ENCODE results near the gene CHST15.
"Not testable (repeated sequence)": the region's sequence is repeated elsewhere in the genome, so short reads cannot be mapped to it uniquely, and the experiment has no call there.

The CHST15 gene

DNA sequence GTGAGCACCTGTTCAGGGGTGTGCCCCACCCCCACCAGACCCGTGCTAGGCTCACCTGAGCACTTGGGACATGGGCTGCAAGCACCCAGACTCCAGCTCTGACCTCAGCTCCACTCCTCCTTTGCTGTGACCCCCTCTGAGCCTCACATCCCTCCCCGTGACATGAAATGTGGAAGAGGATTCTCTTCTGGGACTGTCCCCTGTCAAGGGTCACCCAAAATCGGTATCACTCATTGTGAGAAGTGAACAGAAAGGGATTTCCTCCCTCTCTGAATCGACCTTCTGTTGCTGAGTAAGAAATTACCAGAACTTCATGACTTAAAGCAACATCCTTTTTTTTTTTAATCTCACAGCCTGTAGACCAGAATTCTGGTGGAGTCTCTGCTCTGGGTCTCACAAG is 6.2 kb upstream of the CHST15 start:
- no peak for DNase-seq

DNA sequence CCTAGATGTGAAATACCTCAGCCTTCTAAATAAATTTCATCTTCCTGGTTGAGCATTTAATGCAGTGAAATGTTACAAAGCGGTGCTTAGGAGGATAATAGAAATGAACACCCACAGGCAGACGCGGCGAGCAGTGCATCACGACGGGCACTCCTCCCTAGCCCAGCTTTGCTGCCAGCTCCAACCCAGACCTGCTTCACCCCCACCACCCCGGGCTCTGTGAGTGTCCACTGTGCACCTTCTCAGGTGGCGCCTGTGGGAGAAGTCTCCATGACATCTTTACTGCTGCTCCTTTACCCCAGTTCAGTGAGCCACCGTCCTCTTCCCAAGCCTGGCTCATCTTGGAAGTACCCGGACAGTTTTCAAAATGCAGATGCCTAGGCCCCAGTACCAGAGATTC is 5.2 kb upstream of the CHST15 start:
- no peak for DNase-seq

DNA sequence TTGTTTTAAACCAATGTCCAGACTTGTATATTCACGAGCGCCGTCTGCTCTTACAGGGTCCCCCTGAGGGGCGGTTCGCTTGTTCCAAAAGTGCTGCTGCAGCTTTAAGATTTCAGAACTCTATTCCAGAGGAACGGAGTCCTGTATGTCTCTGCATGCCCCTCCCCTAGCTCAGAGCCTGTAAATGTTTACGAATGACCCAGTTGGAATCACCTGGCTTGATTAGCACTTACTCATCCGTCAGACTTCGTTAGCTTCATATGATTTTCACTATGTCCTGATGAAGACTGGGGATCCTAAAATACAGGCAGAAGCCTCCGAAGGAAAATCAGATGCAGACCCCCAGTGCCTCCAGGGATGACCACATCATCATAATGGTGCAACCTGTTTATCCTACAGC is 4.5 kb upstream of the CHST15 start:
- no peak for DNase-seq

DNA sequence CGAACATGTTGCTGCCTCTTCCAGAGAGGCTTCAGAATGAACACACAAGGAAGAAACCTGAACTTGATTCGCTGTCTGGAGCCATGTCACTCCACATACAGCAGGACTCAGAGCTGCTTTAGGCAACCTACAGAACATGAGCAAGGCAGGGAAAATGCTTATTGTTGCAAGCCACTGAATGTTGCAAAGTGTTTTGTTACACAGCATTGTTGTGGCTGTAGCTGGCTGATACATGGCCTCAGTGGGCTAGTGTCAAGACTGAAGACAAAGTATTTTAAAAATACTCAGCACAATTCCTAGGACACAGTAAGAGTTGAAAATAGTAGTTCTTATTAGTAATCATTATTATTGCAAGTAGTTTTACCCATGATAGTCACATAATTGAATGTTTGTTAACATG is 3.1 kb upstream of the CHST15 start:
- DNase-seq = no peak

DNA sequence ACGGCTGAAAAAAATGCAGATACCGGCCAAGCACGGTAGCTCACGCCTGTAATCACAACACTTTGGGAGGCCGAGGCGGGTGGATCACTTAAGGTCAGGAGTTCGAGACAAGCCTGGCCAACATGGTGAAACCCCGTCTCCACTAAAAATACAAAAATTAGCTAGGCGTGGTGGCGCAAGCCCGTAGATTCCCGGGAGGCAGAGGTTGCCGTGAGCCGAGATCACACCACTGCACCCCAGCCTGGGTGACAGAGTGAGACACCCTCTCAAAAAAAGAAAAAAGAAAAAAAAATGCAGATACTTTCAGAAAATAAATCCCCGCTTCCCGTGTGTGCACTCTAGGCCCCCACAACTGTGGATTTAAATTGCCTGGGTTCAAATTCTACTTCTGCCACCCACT is 2.4 kb upstream of the CHST15 start:
- not testable (repeated sequence) for DNase-seq

DNA sequence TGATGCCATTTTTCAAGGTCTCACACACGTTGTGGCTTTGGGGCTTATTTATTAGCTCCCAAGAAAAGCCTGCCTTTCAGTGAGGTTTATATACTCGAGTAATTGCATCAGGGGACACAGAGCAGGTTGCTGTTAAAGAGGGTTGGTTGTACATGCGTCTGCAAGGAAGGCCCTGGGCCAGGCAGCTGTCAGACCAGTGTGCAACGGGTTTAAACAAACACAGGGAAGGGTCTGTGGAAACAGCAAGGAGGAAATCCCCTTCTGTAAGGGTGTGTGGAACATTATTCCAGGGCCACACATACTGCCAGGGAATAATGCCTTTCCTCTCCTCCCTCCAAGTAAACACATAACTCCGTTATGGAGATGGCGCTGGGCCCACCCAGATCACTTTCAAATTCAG is 1.7 kb upstream of the CHST15 start:
- no peak for DNase-seq

DNA sequence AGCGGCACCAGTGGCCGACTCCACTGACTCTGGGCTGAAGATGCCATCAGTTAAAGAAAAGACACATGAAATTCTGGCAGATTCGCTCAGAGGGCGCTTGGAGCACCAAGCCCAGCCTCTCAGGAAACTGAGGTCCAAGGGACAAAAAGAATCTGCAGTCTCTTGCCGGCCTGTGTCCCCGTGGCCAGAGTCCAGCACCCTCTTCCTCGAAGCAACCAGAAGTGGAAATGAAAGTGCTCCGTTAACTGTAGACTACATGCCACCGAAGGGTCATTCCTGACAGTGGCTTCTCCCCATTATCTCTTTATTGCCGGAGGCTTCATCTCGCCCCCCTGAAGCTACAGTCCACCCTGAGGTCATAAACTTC is 1.0 kb upstream of the CHST15 start:
- peak in 10 of 56 donors; percentile 17 to 65 (median 46) for DNase-seq

DNA sequence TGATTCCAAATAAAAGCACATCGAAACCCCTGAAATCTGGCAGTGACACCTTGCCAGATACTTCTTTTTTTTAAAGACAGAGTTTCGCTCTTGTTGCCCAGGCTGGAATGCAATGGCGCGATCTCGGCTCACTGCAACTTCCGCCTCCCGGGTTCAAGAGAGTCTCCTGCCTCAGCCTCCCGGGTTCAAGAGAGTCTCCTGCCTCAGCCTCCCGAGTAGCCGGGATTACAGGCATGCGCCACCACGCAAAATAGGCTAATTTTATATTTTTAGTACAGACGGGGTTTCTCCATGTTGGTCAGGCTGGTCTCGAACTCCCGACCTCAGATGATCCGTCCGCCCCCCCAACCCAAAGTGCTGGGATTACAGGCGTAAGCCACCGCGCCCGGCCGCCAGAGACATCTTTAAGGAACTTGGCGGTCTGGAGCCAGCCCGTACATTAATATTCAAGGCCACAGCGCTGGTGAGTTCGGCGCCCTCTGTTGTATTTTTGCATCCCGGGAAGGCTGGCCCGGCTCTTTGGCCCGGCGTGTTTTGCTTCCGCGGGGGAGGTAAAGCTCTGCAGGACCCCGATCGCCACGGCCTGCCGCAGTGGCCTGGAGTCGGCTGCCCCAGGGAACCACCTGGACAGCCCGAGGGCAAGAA is 498 bp upstream of the CHST15 start:
- DNase-seq = peak in 32 of 56 donors; percentile 17 to 76 (median 39)

DNA sequence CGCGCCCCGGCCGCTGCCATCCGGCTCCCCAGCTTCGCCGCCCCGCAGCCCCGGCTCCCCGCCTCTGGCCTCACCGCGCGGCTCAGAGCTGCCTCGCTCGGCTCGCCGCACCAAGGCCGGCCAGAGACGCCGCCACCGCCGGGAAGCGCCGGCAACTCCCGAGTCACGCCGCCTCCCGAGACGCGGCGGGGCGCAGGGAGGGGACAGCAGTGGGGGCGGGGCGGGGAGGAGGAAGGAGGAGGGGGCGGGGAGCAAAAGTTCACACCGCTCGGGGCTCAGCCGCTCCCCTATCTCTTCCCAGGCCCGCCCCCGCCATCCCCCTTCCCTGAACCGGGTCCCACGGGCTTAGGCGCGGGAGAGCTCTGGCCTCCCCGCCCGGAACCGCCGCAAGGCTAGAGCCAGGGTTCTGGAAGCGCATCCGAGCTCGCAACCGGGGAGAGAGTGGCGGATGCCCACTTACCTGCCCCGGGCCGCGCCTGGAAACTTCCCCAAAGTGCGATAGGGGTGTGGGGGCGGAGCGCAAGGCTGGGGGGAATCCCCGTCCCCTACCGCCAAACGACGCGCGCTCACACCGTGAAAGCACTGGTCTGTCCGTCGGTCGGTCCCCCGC is 1.0 kb downstream of the CHST15 start:
- peak in 31 of 56 donors; percentile 14 to 71 (median 45) for DNase-seq

DNA sequence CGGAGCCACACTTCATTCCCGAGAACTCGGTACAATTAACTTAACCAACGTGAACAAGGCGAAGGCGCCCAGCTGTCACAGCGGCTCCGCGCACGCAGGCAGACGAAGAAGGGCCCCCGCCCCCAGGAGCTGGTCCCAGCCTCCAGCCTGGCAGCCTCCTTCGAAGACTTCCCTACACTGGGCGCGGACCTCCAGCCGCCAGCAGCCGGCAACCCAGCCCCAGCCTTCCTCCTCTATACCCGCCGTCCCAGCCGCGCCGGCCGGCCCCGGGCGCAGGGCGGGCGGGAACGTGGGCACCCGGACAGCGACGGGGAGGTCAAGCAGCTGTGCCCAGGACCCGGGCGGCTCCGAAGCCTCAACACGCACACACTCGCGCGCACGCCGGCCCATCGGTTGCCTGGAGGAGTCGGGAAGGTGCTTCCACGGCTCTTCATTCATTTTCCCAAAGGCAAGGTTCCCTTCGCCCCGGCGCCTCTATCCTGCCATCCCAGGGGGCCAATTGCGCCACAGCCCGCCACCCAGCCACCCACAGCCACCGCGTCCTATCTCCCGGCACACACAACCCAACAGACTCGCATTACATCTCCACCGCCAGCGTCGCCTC is 1.6 kb downstream of the CHST15 start:
- DNase-seq = peak in 21 of 56 donors; percentile 13 to 69 (median 36)

DNA sequence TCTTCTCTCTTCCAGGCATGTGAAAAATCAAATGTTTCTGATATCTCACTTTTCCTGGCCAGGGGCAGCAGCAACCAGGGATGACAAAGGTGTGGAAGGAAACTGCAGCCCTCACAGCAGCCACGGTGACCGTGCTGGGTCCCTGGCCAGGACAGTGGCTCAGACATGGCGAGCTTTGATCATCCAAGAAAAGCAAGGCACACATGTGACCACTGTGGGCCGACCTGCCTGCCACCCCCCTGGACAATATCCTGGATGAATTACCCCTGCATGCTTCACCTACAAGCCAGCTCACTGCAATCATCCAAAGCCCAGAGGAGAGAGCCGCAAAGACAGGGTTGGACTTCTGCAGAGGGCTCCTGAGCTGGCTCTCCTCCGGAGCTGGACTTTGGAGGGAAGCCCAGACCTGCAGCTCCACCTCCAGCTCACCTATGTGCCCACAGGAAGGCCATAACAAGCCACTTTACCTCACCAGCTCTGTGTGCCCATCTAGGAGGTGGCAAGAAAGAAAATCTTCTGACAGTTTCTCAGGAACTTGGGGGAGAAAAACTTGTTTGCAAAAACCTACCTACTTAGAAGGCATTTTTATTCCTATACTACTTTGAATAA is 2.7 kb downstream of the CHST15 start:
- no peak for DNase-seq

DNA sequence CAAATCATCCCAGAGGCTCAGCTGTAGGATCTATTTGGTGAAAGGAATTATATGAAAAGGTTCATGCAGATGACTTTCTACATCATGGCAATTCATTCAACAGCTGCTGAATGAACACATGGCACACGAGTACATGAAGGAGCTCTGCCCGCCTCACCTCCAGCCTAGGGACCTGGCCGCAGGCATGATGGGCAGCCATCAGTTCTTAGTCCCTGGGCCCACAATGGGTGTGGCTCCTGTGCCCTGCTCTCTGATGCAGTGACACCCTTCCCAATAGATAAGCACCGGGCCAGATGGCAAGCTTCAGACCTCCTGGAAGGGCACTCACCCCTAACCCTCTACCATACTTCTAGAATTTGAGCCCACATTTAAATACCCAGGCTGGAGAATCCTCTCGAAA is 3.5 kb downstream of the CHST15 start:
- no peak for DNase-seq

DNA sequence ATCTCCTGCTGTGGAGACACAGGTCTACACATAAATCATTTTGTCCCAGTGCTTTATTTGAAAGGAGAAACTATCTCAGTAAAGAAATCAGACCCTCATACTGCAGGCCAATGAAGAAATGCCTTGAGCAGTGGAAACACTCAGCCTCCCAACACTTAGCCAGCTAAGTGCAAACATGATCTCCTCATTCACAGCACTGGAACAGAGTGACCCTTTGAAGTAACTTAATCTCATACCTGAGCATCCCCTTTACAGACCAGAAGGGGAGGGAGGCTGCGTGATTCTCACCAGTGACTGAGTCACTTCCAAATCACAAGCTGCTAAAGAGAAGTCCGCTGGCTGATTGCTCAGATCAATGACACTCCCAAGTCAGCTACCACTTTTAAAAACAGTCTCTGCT is 4.5 kb downstream of the CHST15 start:
- DNase-seq = peak in 3 of 56 donors; percentile 16 to 27 (median 22)

DNA sequence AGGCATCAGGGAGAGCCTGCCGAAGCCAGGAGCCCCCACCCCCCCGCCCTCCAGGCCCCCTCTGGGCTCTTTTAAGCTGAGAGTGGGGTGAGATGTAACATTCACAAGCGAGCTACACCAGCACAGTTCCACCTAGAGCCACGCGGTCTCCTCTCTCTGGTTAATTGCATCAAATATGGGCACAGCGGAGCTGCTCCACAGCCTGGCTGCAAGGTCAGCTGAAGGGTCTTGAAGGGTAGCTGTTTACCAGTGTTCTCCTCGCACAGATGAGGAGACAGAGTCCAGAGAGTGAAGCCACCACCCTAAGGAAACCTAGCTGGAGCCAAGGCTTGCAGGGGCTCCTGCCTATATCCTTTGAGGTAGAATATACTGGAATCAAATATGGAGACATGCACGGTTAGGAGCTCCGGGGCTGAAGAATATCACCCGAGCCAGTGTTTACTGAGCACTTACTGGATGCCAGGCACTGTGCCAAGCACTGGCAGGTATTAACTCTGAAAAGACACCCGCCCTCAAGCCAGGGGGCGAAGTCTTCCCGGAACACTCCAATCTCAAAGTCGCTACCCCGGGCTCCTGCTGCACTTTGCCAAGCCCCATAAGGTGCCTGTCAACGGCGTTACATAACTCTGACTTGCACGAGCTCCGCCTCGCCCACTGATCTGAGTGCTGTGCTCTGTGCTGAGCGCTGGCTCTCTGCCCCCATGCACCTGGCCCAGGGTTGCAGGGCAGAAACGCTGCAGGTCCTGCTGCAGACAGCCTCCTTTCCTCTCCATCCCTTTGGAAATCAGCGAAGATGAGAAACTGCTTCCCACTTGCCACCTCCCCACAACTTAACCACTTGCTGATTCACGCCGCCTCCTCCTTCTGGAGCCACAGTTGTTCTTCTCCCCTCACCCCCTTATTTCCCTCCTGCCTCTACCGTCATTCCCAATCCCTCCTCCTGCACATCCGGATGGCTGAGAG is 5.4 kb downstream of the CHST15 start:
- peak in 37 of 56 donors; percentile 33 to 90 (median 69) for DNase-seq

DNA sequence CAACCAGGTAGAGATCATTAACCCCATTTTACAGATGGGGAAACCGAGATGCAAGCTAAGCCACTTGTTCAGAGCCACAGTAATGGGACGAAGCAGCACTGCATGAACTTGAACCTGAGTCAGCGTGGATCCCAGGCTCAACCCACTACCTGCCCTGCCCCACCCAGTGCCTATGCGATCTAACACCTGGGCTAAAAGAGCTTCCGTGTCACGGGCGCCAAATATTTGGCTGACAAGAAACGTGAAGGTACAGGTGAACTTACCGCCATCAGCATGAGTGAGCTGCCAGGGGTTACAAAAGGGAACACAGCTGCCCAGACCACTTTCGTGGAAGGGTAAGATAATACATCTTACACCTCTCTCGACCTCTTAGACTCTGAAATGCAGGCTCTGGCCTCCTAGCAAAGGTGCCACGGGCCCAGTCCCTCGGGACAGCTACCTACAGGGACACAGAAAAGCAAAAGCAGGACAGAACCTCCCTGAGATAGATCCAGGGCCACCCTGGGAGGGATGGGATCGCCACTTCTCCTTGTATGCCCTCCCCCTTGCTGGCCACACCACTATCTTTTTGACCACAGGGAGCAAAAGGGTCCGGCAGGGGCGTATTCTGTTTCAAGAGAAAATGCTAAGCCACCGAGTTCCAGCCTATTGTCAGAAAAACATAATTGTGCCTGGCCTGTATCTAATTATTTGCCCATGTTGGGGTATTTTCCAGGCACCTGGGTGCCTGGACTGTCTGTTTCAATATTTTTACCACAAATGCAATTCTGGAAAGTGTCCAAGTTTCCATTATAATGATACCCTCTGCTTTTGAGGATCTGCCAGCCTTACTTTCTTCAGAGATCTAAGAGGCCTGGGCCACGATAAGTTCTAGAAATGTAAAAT is 6.4 kb downstream of the CHST15 start:
- DNase-seq = no peak

DNA sequence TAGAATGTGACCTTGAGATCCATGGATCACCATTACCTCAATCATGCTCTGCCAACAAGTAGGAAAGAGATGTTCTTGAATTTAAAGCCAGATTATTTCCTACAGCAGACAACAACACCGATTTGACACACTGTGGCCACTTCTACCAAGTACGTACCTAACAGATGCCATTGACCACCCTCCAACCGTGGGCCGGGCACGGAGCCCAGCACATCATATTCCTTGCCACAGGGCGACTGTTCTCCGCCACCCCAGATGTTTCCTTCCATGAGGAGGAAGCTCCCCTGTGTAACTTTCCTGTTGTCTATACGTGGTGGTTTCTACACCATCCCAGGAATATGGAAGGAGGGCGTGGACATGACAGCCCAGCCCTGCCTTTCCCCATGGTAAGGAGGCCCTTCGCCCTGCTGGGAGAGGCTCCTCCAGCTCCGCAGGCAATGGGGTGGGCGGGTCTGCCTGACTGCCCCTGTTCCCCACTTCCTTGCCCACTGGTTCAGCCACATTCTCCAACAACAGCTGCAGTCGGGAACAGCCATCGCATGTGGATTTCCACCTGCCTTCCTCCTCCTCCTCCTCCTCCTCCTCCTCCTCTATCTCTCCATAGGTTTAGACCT is 7.2 kb downstream of the CHST15 start:
- DNase-seq = no peak

DNA sequence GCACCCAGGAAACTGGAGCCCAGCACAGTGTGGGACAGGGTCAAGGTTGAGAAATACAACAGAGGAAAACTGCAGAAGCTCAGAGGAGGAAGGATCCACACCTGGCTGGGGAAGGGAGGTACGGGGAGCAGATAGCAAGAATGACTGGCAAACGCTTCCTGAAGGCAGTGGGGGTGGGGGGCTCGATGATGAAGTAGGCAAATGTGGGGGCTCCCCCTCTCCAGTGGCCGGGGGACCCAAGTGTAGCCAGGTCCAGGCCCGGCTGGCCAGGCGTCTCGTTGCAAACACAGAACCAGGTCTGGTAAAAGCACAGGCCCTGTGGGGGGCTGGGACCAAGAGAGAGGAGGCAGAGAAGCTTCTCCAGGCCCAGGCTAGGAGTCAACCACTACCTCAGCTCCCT is 7.7 kb downstream of the CHST15 start:
- no peak for DNase-seq

DNA sequence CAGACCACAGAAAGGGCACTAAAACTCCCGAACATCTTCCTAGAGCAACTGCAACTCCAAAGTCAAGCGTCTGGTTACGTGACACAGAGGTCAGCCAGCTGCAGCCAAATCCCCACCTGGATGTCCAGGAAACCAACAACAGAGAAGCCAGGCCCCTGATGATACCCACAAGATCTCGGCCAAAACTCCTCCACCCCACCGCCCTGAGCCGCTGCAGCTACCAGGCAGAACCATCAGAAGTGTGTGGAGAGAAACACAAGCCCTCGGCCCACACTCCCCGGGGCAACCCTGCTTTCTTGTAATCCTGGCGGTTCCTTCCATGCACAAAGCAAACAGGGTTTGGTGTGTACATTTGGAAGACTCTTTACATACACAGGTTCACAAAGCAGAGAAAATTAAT is 8.7 kb downstream of the CHST15 start:
- peak in 2 of 56 donors; percentile 86 to 88 for DNase-seq

DNA sequence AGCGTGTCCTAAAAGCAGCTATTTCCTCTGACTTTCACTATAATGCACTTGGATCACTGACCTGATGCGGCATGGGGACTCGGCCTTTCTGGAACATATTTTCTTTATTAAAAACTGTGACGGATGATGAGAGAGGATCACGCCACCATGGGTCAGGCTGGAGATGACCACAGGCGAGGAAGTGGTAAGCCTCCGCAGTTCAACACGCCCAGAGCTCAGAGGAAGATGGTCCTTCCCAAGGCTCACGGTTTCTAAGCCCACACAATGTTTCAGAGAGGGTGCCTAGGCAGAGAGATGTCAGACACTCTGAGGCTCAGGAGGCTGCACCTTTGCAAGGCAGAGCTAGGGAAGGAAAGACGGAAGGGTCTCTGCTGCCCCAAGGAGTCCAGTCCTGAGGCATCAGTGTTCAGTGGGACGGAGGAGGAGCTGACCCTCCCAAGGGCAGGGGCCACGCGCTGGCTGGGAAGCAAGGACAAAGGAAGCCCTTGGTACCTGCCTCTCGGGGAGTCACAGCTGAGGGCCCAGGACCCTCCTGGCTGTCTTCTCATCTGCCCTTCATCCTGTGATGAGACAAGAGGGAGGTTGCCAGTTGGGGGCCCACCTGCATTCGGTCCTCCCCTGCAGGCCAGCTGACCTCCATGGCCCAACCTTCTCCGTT is 9.5 kb downstream of the CHST15 start:
- no peak for DNase-seq
